HL-60 (cell line): Measurements from ENCODE around the gene LIPI.

Source experiments
- CTCF ChIP-seq: IDR thresholded peaks from one replicate; pipeline ENCODE4 v1.5.1; 2011; ENCODE audit warnings: low read length, control low read depth, inconsistent platforms; ENCODE audit not compliant: insufficient read depth
- GABPA ChIP-seq: IDR thresholded peaks from 2 replicates; pipeline ENCODE4 v1.6.1; 2012; ENCODE audit warnings: low read depth
- POLR2AphosphoS5 ChIP-seq: IDR thresholded peaks from 2 replicates; pipeline ENCODE4 v1.6.1; 2012; ENCODE audit warnings: low read depth
- REST ChIP-seq: IDR thresholded peaks from 2 replicates; pipeline ENCODE4 v1.6.1; 2012; ENCODE audit warnings: low read depth; ENCODE audit not compliant: insufficient replicate concordance

- TF ChIP-seq CTCF, result no peak
- TF ChIP-seq REST, result no peak
- no peak for TF ChIP-seq GABPA
- TF ChIP-seq POLR2AphosphoS5, result no peak
These were observed 135.2 kb downstream of the LIPI start for GRCh38 chr21:14075346-14076142.
